C1 segment of cervical spinal cord (tissue), 14 donors: ENCODE data around the gene LIPA.
A peak's percentile ranks its signal among the peaks of the same experiment; 100 is the strongest.
"Not testable (repeated sequence)": the region's sequence is repeated elsewhere in the genome, so short reads cannot be mapped to it uniquely, and the experiment has no call there.

ENCODE experiments used
- DNase-seq, 14 donors: peaks; one replicate each; lab custom pipeline; 2025; lab: John Stamatoyannopoulos, UW

The LIPA gene

DNA sequence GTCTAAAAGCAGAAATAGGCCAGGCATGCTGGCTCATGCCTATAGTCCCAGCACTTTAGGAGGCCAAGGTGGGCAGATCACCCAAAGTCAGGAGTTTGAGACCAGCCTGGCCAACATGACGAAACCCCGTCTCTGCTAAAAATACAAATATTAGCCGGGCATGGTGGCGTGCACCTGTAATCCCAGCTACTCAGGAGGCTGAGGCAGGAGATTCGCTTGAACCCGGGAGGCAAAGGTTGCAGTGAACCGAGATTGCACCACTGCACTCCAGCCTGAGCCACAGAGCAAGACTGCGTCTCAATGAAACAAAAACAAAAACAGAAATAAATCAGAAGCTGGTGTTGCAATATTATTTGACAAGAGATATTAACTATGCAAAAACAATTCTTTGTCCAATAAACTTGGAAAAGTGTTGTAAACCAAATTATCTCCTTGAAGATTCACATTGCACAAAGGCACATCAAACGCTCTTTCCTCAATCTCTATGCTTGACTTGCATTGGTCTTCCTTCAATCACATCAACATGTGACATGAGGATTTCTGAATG is 83.1 kb downstream of the LIPA start:
- DNase-seq = not testable (repeated sequence)

DNA sequence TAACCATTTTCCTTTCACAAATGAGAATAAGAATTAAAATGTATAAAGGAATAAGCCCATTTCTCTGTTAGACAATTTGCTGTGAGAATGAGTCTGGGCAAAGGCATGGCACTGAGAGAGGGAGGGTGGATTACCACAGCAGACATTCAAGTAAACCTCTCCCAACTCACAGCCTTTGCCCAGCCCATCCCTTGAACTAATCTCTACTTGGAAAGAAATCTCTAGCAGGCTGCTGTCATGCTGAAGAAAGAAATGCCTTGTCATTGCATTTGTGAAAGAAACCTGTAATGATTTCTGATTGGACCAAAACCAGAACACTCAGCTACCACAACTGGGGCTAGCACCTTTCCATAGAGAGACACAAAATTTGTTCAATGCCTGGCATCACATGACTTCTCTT is 83.7 kb downstream of the LIPA start:
- DNase-seq = no peak

DNA sequence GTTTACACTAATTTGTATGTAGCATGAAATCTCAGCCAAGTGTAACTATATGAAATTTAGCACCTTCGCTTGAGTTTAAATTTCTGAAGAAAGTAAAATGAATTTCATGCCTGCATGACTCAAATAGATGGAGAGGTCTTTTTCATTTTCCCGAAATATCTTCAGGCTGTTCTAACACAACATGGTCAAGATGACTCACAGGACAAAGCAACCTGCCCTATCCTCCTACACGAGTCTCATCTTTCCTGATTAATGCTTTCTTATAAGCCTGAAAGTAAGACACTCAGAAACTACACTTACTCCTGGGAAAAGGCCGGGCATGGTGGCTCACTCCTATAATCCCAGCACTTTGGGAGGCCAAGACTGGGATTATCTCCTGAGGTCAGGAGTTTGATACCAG is 85.7 kb downstream of the LIPA start:
- DNase-seq = no peak

DNA sequence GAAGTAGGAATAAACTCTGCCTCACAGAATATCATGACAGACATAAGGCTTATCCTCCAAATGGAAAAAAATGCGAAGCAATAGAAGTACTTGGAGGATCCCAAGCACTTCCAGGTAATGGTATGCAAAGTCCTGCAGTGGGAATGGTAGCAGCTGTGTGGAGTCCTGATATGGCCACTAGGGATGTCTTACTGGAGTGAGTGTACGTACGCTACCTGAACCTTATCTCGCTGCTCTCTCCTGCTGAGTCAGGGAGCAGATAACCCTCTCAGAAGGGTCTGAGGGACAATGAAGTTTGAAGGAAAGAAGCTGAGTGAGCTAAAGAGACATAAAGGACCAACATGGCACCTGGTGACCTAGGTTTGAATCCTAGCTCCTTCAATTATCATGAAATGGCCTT is 86.7 kb downstream of the LIPA start:
- DNase-seq = no peak

DNA sequence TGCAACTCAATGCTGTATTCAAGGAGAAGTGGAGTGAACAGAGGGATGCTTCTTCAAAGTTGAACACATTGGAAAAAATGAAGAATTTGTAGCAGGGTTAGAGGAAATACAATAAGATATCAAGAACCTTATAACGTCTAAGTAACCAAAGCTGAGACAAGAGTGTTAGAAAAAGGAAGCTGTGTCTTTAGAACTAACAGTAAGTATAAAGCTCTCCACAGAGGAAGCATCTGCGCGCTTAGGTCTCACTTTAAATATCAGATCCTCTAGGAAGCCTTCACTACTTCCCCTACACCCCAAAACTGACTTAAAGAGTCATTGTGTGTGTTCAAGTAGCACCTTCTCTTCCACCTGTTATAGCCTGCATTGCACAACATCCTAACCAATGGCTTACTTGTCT is 87.5 kb downstream of the LIPA start:
- DNase-seq = peak in 1 of 14 donors; percentile 1
